ENCODE results near the gene PRTFDC1. TPM values are rescaled to one million over a fixed set of nuclear protein-coding genes. Genes with fewer than 3 reads are reported as not detected.

PRTFDC1 gene
- 1 to 10 TPM; 1.5 to 1.6 TPM for total RNA-seq
- polyA plus RNA-seq, result 1.3 TPM

DNA sequence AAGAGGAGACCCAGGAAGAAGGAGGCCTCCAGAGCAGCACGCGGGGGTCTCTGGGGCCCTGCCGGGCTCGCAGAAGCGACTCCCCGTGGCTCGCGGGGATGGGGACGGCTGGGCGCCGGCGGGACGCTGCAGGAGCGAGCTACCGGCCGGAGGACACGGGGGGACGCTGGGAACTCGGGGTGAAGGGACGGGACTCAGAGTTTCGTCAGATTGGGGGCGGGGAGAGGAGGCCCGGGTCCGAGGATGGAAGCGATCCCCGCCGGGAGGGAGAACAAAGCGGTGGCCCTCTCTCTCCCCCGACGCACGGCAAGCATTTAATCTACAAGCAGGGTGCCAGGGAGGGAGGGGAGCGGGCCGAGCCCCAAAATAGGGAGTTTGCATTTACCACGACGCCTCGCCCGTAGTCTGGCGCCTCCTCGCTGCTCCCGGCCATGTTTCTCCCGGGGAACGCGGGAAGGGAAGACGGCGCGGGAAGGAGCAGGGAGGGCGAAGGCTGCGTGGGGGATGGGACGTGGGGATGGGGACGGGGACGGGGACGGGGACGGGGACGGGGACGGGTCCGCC is at the start of gene PRTFDC1:
PRTFDC1 (minus strand) TSS at position 464 of the 564 bp plus-strand sequence; CDS start at position 433, 31 bp downstream.
- H3K4me1 Mint-ChIP-seq, result peaks cover 21 to 38% (median 30%) of the 10 kb centered on the region in 3 donors
- Histone ChIP-seq H3K27ac (ENCODE audit: low read depth, low read length) (peak within 1 kb of the TSS; percentile 71), H3K36me3 (ENCODE audit: insufficient read depth, low read length) (no peaks in the 10 kb centered on the region)

DNA sequence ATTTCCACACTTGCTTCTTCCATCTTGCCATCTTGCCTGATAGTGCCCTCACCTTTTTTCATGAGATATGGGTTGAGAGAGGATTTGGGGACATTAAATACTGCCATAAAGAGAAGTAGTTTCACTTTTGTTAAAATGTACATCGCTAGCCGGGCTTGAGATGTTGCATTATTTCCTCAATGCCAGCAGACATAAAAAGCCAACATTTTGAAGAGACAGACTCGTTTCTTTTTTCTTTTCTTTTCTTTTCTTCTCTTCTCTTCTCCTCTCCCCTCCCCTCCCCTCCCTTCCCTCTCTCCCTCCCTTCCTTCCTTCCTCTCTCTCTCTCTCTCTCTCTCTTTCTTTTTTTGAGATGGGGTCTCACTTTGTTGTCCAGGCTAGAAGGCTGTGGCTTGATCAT is 45.6 kb upstream of the PRTFDC1 start:
- CTCF ChIA-PET, result no interaction called here
- Histone ChIP-seq H3K4me1 (ENCODE audit: insufficient read depth, low read length) (no peaks in the 10 kb centered on the region), H3K36me3 (ENCODE audit: insufficient read depth, low read length) (no peaks in the 10 kb centered on the region), H3K27me3 (ENCODE audit: insufficient read depth, low read length, poor library complexity, severe bottlenecking) (no peaks in the 10 kb centered on the region), H3K9me3 (ENCODE audit: low read length) (no peaks in the 10 kb centered on the region), H3K27ac (ENCODE audit: low read depth, low read length) (no peak overlapping the region), H3K4me3 (ENCODE audit: low read length) (no peak overlapping the region)
- peaks cover 0 to 1% of the 10 kb centered on the region in 2 donors for H3K27me3 Mint-ChIP-seq
- no peak for DNase-seq
- H3K9me3 Mint-ChIP-seq, result peaks cover 0 to 23% (median 8%) of the 10 kb centered on the region in 5 donors
- H3K36me3 Mint-ChIP-seq, result peaks cover 0 to 11% (median 3%) of the 10 kb centered on the region in 3 donors
- H3K4me1 Mint-ChIP-seq, result no peaks in the 10 kb centered on the region
- H3K4me3 Mint-ChIP-seq, result no peak overlapping the region
- POLR2A ChIA-PET, result no interaction called here
- no peak overlapping the region for H3K27ac Mint-ChIP-seq

More for the DNA sequence above, at the start of gene PRTFDC1:
- DNase-seq, result peak in 4 of 5 donors; percentile 1 to 53 (median 26)
- Histone ChIP-seq H3K4me3 (ENCODE audit: low read length) (peak within 1 kb of the TSS; percentile 57), H3K9me3 (ENCODE audit: low read length) (no peaks in the 10 kb centered on the region), H3K4me1 (ENCODE audit: insufficient read depth, low read length) (peaks cover 12% of the 10 kb centered on the region), H3K27me3 (ENCODE audit: insufficient read depth, low read length, poor library complexity, severe bottlenecking) (no peaks in the 10 kb centered on the region)
- CTCF ChIA-PET, result interaction anchor here (0.6 to 3.2 kb wide), 19 partner anchors 9 to 310 kb away, joined by 3 to 17 read pairs (median 4); partner anchors contain the start of gene ARHGAP21
- Mint-ChIP-seq H3K36me3 (peaks cover 0 to 1% (median 0%) of the 10 kb centered on the region in 3 donors), H3K9me3 (no peaks in the 10 kb centered on the region), H3K4me3 (peak within 1 kb of the TSS; percentile 83 to 94 (median 86)), H3K27ac (peak within 1 kb of the TSS; percentile 31 to 94 (median 83)), H3K27me3 (peaks cover 0 to 2% of the 10 kb centered on the region in 2 donors)
- POLR2A ChIA-PET, result interaction anchor here (0.6 to 1.3 kb wide), 3 partner anchors 42 to 85 kb away, joined by 3 to 6 read pairs (median 3); no protein-coding TSS in a partner anchor

- Histone ChIP-seq H3K4me1 (ENCODE audit: insufficient read depth, low read length) (no peaks in the 10 kb centered on the region), H3K9me3 (ENCODE audit: low read length) (no peaks in the 10 kb centered on the region), H3K27ac (ENCODE audit: low read depth, low read length) (no peak overlapping the region), H3K4me3 (ENCODE audit: low read length) (no peak overlapping the region), H3K36me3 (ENCODE audit: insufficient read depth, low read length) (no peaks in the 10 kb centered on the region), H3K27me3 (ENCODE audit: insufficient read depth, low read length, poor library complexity, severe bottlenecking) (no peaks in the 10 kb centered on the region)
- H3K4me1 Mint-ChIP-seq, result no peaks in the 10 kb centered on the region
- H3K27me3 Mint-ChIP-seq, result peaks cover 0 to 3% of the 10 kb centered on the region in 2 donors
- no peak for DNase-seq
- H3K9me3 Mint-ChIP-seq, result peaks cover 0 to 3% (median under 1%) of the 10 kb centered on the region in 5 donors
- H3K4me3 Mint-ChIP-seq, result no peak overlapping the region
- POLR2A ChIA-PET, result no interaction called here
- H3K36me3 Mint-ChIP-seq, result peaks cover 0 to 4% (median 0%) of the 10 kb centered on the region in 3 donors
- no peak overlapping the region for H3K27ac Mint-ChIP-seq
- CTCF ChIA-PET, result no interaction called here
These were observed 42.7 kb upstream of the PRTFDC1 start for GRCh38 chr10:24995072-24995471.

- Mint-ChIP-seq H3K36me3 (peaks cover 0 to 4% (median 0%) of the 10 kb centered on the region in 3 donors), H3K27ac (peak overlapping the region in 1 of 8 donors; percentile 26), H3K9me3 (no peaks in the 10 kb centered on the region), H3K4me1 (no peaks in the 10 kb centered on the region), H3K4me3 (no peak overlapping the region), H3K27me3 (peaks cover 0 to 2% of the 10 kb centered on the region in 2 donors)
- ChIA-PET CTCF (interaction anchor here (0.8 kb wide), 1 partner anchor 351 kb away, joined by 3 read pairs; no protein-coding TSS in a partner anchor), POLR2A (no interaction called here)
- Histone ChIP-seq H3K4me1 (ENCODE audit: insufficient read depth, low read length) (no peaks in the 10 kb centered on the region), H3K27ac (ENCODE audit: low read depth, low read length) (no peak overlapping the region), H3K9me3 (ENCODE audit: low read length) (no peaks in the 10 kb centered on the region), H3K36me3 (ENCODE audit: insufficient read depth, low read length) (no peaks in the 10 kb centered on the region), H3K27me3 (ENCODE audit: insufficient read depth, low read length, poor library complexity, severe bottlenecking) (no peaks in the 10 kb centered on the region), H3K4me3 (ENCODE audit: low read length) (no peak overlapping the region)
- no peak for DNase-seq
These were observed 41.0 kb upstream of the PRTFDC1 start for GRCh38 chr10:24993237-24993958.

GRCh38 chr10:24992512-24993133 is 40.2 kb upstream of the PRTFDC1 start:
- peaks cover 0 to 2% of the 10 kb centered on the region in 2 donors for H3K27me3 Mint-ChIP-seq
- H3K4me3 Mint-ChIP-seq, result no peak overlapping the region

GRCh38 chr10:24991298-24991697 is 38.9 kb upstream of the PRTFDC1 start:
- CTCF ChIA-PET, result no interaction called here
- no peak for DNase-seq
- no peaks in the 10 kb centered on the region for H3K27me3 ChIP-seq (ENCODE audit: insufficient read depth, low read length, poor library complexity, severe bottlenecking)
- no peak overlapping the region for H3K4me3 ChIP-seq (ENCODE audit: low read length)
- no peak overlapping the region for H3K4me3 Mint-ChIP-seq
- H3K9me3 ChIP-seq (ENCODE audit: low read length), result no peaks in the 10 kb centered on the region
- H3K27ac ChIP-seq (ENCODE audit: low read depth, low read length), result no peak overlapping the region
- H3K9me3 Mint-ChIP-seq, result no peaks in the 10 kb centered on the region
- POLR2A ChIA-PET, result no interaction called here
- H3K27ac Mint-ChIP-seq, result peak overlapping the region in 1 of 8 donors; percentile 38
- no peaks in the 10 kb centered on the region for H3K36me3 ChIP-seq (ENCODE audit: insufficient read depth, low read length)
- H3K4me1 ChIP-seq (ENCODE audit: insufficient read depth, low read length), result no peaks in the 10 kb centered on the region
- no peaks in the 10 kb centered on the region for H3K4me1 Mint-ChIP-seq
- H3K27me3 Mint-ChIP-seq, result peaks cover 0 to 2% of the 10 kb centered on the region in 2 donors
- H3K36me3 Mint-ChIP-seq, result no peaks in the 10 kb centered on the region

More at GRCh38 chr10:24992512-24993133, 40.2 kb upstream of the PRTFDC1 start:
- H3K4me1 Mint-ChIP-seq, result no peaks in the 10 kb centered on the region
- H3K36me3 Mint-ChIP-seq, result peaks cover 0 to 4% (median 0%) of the 10 kb centered on the region in 3 donors
- Histone ChIP-seq H3K27ac (ENCODE audit: low read depth, low read length) (no peak overlapping the region), H3K4me3 (ENCODE audit: low read length) (no peak overlapping the region), H3K4me1 (ENCODE audit: insufficient read depth, low read length) (no peaks in the 10 kb centered on the region), H3K27me3 (ENCODE audit: insufficient read depth, low read length, poor library complexity, severe bottlenecking) (no peaks in the 10 kb centered on the region), H3K9me3 (ENCODE audit: low read length) (no peaks in the 10 kb centered on the region), H3K36me3 (ENCODE audit: insufficient read depth, low read length) (no peaks in the 10 kb centered on the region)
- CTCF ChIA-PET, result interaction anchor here (0.8 kb wide), 1 partner anchor 350 kb away, joined by 3 read pairs; no protein-coding TSS in a partner anchor
- H3K9me3 Mint-ChIP-seq, result no peaks in the 10 kb centered on the region
- DNase-seq, result no peak
- no peak overlapping the region for H3K27ac Mint-ChIP-seq
- POLR2A ChIA-PET, result no interaction called here

DNA sequence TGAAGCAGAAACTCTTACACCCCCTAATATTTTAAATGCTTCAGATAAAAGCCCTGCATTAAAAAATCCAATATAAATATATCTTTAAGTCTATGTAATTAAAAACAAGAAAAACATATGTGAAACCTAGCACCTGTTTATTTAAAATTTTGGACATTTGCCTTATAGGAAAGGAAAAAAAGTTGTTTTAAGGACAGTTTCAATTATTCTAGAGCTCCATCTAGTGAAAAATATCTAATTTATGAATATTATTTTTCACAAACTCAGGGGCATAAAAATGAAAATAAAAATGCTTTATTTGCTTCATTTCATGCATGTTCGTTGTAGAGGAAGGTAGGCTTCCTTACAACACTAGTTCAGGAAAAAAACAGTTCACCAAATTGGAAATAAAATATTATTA is 37.5 kb upstream of the PRTFDC1 start:
- Histone ChIP-seq H3K36me3 (ENCODE audit: insufficient read depth, low read length) (no peaks in the 10 kb centered on the region), H3K4me1 (ENCODE audit: insufficient read depth, low read length) (no peaks in the 10 kb centered on the region), H3K27ac (ENCODE audit: low read depth, low read length) (no peak overlapping the region), H3K27me3 (ENCODE audit: insufficient read depth, low read length, poor library complexity, severe bottlenecking) (no peaks in the 10 kb centered on the region), H3K4me3 (ENCODE audit: low read length) (no peak overlapping the region), H3K9me3 (ENCODE audit: low read length) (no peaks in the 10 kb centered on the region)
- no peaks in the 10 kb centered on the region for H3K4me1 Mint-ChIP-seq
- POLR2A ChIA-PET, result no interaction called here
- H3K27ac Mint-ChIP-seq, result no peak overlapping the region
- no peak overlapping the region for H3K4me3 Mint-ChIP-seq
- H3K9me3 Mint-ChIP-seq, result no peaks in the 10 kb centered on the region
- CTCF ChIA-PET, result interaction anchor here (0.9 to 2.3 kb wide), 2 partner anchors 343 to 347 kb away, joined by 3 to 10 read pairs; no protein-coding TSS in a partner anchor
- peaks cover 0 to 2% of the 10 kb centered on the region in 2 donors for H3K27me3 Mint-ChIP-seq
- H3K36me3 Mint-ChIP-seq, result no peaks in the 10 kb centered on the region
- DNase-seq, result no peak

Measured in CD8-positive, alpha-beta memory T cell (primary cell).